ENCODE results near the gene MYPN.

DNA sequence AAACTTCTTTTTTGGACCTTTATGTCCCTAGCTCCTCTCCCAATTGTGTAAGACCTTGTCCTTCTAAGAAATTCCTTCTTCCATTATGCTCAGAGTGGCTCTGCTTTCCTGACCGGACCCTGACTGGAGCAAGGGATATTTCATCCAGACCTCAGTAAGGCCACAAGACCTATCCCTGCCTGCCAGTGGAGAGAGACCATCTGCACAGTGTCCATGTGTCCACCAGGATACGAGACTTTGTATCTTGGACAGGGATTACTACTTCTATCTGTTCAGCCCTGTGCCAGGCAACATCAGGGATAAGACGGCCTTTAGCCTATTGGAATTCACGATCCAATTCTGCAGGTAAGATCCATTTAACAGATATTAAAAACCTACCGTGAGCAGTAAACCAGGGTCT, 129.8 kb downstream of the MYPN start:
- TF ChIP-seq, protein P1, sequence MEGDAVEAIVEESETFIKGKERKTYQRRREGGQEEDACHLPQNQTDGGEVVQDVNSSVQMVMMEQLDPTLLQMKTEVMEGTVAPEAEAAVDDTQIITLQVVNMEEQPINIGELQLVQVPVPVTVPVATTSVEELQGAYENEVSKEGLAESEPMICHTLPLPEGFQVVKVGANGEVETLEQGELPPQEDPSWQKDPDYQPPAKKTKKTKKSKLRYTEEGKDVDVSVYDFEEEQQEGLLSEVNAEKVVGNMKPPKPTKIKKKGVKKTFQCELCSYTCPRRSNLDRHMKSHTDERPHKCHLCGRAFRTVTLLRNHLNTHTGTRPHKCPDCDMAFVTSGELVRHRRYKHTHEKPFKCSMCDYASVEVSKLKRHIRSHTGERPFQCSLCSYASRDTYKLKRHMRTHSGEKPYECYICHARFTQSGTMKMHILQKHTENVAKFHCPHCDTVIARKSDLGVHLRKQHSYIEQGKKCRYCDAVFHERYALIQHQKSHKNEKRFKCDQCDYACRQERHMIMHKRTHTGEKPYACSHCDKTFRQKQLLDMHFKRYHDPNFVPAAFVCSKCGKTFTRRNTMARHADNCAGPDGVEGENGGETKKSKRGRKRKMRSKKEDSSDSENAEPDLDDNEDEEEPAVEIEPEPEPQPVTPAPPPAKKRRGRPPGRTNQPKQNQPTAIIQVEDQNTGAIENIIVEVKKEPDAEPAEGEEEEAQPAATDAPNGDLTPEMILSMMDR (IDR thresholded peaks at IDR 0.05) = no peak
- TF ChIP-seq EP300 (IDR thresholded peaks at IDR 0.05) = no peak

All from suprapubic skin (tissue), 3 donors.